Measurements from ENCODE around the gene GCNT2.
A peak's percentile ranks its signal among the peaks of the same experiment; 100 is the strongest.
"Not testable (repeated sequence)": the region's sequence is repeated elsewhere in the genome, so short reads cannot be mapped to it uniquely, and the experiment has no call there.

The GCNT2 gene

DNA sequence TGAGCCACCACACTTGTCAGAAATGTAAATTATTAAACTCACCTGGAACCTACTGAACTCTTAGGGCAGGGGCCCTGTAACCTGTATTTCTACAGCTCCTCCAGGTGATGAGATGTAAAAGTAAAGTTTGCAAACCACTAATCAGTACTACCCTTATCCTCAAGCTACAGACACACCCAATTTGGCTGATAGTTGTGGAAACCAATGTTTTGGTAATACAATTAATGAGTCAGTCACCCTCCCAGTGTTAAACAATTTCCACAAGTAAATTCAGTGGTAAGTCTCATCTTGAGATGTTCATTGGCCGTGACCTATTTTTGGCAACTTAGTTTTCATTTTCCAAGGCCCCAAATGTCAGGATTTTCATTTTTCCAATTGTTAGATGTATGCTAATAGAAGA is 29.6 kb downstream of the GCNT2 start:
- DNase-seq: no peak

GRCh38 chr6:10552270-10552810 is 31.2 kb downstream of the GCNT2 start:
- DNase-seq: no peak

DNA sequence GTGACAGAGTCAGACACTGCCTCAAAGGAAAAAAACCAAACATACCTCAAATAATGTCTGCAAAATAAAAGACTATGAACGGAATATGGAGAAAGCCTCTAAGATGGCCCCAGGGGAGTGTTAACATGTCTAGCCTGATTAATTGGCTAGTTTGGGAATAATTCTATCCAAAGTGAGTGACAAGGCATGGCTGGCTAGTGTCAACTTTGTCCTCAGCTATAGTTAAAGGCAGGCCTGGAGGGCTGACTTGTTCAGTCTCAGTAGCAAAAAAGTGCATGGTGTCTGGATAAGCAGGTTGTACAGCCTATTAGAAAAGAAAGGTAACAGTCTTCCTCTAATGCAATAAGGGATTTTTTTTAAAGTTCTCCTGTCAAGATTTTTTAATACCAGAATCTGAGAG is 32.7 kb downstream of the GCNT2 start:
- DNase-seq: no peak

- peak; percentile 16 for DNase-seq
These were observed 33.7 kb downstream of the GCNT2 start for GRCh38 chr6:10554826-10555225.

GRCh38 chr6:10555625-10556309 is 34.6 kb downstream of the GCNT2 start:
- peak; percentile 96 for DNase-seq

- peak; percentile 72 for DNase-seq
These were observed 35.4 kb downstream of the GCNT2 start for GRCh38 chr6:10556589-10556988.

DNA sequence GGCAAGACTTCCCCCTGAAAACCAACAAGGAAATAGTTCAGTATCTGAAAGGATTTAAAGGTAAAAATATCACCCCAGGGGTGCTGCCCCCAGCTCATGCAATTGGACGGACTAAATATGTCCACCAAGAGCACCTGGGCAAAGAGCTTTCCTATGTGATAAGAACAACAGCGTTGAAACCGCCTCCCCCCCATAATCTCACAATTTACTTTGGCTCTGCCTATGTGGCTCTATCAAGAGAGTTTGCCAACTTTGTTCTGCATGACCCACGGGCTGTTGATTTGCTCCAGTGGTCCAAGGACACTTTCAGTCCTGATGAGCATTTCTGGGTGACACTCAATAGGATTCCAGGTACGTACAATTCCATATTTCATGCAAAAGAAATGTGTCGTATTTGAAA is 35.8 kb downstream of the GCNT2 start:
- no peak for DNase-seq

DNA sequence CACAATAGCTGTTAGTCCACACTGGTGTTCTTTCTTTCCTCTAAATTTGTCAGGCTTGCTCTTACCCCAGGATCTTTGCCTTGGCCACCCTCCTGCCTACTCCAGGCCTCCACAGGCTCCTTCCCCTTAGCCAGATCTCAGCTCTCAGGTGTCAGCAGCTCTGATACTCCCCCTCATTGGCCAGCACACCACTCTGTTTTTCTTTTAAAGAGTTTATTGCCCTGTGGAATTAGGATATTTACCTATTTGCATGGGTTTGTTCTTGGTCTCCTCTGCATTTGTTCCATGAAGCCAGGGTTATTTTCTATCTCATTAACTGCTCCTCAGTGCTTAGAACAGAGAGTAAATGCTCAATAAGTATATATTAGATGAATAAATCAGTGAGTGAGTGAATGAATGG is 36.8 kb downstream of the GCNT2 start:
- peak; percentile 28 for DNase-seq

GRCh38 chr6:10558565-10558964 is 37.4 kb downstream of the GCNT2 start:
- peak; percentile 59 for DNase-seq

DNA sequence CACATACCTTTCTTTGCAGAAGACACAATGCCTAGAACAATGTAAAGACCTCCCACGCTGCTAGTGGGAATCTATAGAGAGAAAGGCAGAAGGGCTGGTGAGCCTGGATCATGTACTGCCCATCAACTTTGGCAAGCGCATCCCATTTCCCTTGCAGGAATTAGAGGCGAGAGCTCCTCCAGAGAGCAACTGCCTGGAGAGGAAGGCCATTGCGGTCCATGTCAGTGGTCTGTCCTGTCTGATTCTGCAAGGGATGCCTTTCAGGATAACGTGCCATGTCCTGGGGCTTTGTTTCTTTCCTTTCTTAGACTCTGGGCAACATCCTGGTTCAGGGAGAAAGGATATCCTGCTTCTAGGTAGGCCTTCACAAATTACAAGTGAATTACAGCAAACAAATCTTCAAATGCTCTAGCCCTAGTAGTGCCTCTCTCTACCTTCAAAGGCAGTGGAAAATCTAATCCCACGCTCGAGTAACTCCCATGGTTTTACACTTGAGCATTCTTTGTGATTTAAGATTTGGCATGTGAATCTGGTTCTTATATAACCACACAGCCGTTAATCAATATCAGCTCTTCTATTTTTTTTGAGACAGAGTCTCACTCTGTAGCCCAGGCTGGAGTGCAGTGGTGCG is 38.5 kb downstream of the GCNT2 start:
- peak; percentile 78 for DNase-seq

DNA sequence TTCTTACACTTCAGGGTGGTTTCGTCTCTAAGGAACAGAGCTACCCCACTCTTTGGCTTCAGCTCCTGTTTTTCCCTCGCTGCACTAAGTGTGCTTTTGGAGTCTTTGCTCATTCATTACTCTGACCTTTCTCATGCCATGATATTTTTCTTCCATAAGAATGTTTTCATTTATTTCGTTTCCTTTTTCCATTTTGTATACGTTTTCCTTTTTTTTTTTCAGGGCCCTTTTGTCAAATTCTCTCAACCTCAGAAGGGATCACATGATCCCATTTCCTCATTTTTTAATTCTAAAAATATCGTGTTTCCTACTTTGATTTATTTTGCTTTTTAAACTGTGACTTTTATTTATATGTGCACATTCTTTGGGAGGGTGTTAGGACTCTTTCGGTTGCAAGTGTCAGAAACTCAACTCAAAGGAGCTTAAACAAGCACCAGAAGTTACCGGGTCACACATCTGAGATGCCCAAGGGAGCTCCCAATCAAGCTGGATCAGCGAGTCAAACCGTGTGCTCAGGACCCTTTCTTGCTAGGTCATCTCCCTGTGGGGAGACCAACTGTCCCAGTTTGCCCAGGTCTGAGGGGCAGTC is 40.6 kb downstream of the GCNT2 start:
- DNase-seq: no peak

GRCh38 chr6:10564975-10565673 is 44.0 kb downstream of the GCNT2 start:
- no peak for DNase-seq

GRCh38 chr6:10565913-10566312 is 44.8 kb downstream of the GCNT2 start:
- no peak for DNase-seq

GRCh38 chr6:10567256-10568026 is 46.3 kb downstream of the GCNT2 start:
- DNase-seq: no peak

DNA sequence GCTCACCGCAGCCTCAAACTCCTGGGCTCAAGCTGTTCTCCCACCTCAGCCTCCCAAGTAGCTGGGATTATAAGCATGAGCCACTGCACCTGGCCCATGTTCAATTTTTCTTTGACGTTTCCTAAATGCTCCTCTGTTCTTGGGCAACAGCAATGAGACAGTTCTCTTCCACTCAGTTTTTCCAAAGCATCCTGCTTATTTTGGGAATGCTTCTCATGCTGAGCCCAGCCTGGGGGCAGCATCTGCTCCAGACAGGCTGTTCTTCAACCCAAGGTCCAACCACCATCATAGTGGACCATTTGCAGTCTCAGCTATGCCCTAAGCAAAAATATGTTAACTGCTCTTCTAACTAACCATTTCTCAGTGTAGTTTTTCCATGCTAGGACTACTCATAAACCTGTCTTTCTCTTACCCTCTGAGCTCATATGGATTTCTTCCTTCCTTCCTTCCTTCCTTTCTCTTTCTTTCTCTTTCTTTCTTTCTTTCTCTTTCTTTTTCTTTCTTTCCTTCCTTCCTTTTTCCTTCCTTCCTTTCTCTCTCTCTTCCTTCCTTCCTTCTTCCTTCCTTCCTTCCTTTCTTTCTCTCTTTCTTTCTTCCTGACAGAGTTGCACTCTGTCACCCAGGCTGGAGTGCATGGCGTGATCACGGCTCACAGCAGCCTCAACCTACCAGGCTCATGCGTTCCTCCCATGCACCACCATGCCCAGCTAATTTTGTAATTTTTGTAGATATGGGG is 48.4 kb downstream of the GCNT2 start:
- DNase-seq: no peak

- not testable (repeated sequence) for DNase-seq
These were observed 54.4 kb downstream of the GCNT2 start for GRCh38 chr6:10575519-10575918.

GRCh38 chr6:10576226-10576625 is 55.1 kb downstream of the GCNT2 start:
- no peak for DNase-seq

GRCh38 chr6:10577112-10577511 is 56.0 kb downstream of the GCNT2 start:
- no peak for DNase-seq

DNA sequence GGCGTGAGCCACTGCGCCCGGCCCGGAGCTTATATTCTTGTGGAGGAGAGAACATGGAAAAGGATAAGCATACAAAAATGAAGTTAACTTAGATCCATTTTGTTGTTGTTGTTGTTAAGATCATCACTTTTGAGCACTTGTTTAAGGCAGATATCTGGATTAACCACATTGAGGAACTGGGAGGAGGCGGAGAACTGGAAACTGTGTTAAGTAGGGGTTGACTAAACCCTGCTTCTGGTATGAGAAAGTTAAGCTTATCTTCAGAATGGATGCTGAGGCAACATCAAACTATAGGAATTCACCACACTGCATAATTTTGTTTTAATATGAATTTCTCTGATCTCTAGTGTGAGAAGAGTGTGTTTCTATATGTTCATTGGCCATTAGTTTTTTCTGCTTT is 57.6 kb downstream of the GCNT2 start:
- DNase-seq: no peak

GRCh38 chr6:10579803-10580202 is 58.7 kb downstream of the GCNT2 start:
- no peak for DNase-seq

GRCh38 chr6:10580570-10580969 is 59.4 kb downstream of the GCNT2 start:
- no peak for DNase-seq

GRCh38 chr6:10581402-10581801 is 60.3 kb downstream of the GCNT2 start:
- not testable (repeated sequence) for DNase-seq

Data from eye (tissue), 1 donor.